ENCODE measurements around the gene KRT85. TPM values are rescaled to one million over a fixed set of nuclear protein-coding genes. Genes with fewer than 3 reads are reported as not detected.

The KRT85 gene
- total RNA-seq, 4 donors from 2014 or later: 0.15 to 101 (median 8.3) TPM; not detected in 1

DNA sequence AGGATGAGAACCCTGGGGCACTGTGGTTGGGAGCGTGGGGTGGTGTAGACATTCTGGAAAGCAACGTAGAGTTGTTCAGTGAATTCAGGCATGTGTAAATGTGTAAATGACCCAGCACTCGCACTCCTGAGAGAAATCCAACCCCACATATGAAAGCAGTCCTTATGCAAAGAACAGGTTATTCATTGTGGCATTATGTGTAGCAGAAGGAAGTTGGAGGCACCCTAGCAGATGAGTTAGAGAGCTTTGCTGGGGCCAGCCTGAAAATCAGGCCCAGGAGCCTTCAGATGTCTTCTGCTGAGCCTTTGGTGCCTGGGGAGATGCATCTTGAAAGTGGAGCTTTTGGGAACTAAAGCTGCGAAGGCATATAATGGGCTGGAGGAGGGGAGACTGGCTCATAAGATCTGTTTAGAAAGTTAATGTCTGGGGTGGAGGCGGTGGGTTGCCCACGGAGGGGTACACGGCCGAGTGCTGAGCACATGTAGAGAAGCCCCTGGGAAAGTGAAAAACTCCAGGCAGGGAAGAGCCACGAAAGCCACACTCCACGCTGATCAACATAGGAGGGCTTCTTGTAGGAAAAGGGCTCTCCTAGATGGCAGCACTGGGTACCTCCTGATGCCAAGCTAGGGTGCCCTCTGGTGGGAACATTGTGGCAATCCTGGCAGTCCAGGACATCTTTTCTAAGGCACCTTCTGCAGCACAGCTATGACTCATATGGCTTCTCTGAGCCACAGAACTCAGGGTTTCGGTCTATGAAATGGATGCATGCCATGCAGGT is 40.0 kb downstream of the KRT85 start:
- WGBS, 2 donors: 50 to 52% methylated on average over 11 of the region's 11 CpGs
- no peak for TF ChIP-seq POLR2A (IDR thresholded peaks at IDR 0.05)
- TF ChIP-seq, protein P1, sequence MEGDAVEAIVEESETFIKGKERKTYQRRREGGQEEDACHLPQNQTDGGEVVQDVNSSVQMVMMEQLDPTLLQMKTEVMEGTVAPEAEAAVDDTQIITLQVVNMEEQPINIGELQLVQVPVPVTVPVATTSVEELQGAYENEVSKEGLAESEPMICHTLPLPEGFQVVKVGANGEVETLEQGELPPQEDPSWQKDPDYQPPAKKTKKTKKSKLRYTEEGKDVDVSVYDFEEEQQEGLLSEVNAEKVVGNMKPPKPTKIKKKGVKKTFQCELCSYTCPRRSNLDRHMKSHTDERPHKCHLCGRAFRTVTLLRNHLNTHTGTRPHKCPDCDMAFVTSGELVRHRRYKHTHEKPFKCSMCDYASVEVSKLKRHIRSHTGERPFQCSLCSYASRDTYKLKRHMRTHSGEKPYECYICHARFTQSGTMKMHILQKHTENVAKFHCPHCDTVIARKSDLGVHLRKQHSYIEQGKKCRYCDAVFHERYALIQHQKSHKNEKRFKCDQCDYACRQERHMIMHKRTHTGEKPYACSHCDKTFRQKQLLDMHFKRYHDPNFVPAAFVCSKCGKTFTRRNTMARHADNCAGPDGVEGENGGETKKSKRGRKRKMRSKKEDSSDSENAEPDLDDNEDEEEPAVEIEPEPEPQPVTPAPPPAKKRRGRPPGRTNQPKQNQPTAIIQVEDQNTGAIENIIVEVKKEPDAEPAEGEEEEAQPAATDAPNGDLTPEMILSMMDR (IDR thresholded peaks at IDR 0.05): peak in 1 of 3 donors; percentile 55
- peak; percentile 82 to 94 for DNase-seq (ENCODE audit: low spot score in 2 of 2)
- intact Hi-C loops (cut with DNase I; ENCODE audit: low total_unique reads): loop anchor here (5.0 kb wide), 1 partner anchor 170 kb away; no protein-coding TSS in a partner anchor
- H3K4me3 ChIP-seq (ENCODE audit: low read depth, poor library complexity, severe bottlenecking): no peak overlapping the region

DNA sequence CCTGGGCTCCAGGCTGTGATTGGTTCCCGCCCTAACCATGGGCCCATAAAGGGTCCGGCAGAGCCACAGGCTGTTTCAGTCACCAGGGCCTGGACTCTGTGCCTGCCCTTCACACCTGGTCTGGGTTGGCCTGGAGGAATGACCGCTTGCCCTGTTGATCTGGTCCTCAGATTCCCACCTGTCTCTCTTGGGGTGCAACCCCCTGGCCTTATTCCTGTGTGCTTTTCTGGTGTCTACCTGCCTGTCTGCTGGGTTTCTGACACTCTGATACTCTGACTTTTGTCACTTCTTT is 43.2 kb downstream of the KRT85 start:
- DNase-seq (ENCODE audit: low spot score in 2 of 2): peak in 1 of 2 donors; percentile 40
- no peak overlapping the region for H3K4me3 ChIP-seq (ENCODE audit: low read depth, poor library complexity, severe bottlenecking)
- 83 to 92% methylated on average over 3 of the region's 3 CpGs for WGBS, 2 donors
- TF ChIP-seq, protein P1 (IDR thresholded peaks at IDR 0.05): no peak
- no peak for TF ChIP-seq POLR2A (IDR thresholded peaks at IDR 0.05)
- intact Hi-C loops (cut with DNase I; ENCODE audit: low total_unique reads): no loop called here

DNA sequence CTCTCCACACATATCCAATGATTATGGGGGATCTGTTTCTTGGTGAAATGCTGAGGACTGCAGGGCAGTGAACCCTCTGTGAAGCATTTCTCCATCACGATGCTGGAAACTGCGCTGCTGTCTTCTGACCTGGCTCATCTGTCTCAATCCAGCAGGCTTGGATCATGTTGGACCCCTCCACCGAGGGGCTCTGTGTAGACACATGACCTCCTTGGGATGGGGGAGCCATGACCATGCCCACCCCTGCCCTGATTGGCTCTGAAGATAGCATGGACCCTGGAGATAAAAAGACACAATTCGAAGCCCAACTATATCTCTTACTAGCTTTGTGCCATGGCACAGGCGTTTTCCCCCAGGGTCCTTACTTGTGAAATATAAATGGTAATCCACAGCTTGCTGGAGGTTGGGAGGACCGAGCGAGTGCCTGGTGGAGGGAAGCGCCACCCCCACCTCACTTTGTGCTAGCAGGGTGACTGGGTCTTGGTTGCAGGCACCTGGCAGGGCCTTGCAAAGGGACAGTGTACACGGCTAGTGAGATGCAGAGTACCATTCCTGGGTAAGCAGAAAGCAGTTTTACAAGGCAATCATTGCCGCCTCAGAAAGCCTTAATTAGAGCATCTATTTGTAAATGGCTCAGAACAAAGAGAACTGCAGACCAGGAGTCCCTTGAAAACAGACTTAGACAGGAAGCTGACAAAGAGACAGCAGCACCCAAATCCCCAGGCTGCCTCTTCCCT is 43.7 kb downstream of the KRT85 start:
- no peak for TF ChIP-seq POLR2A (IDR thresholded peaks at IDR 0.05)
- TF ChIP-seq, protein P1 (IDR thresholded peaks at IDR 0.05): no peak
- WGBS, 2 donors: 85 to 86% methylated on average over 10 of the region's 10 CpGs
- H3K4me3 ChIP-seq (ENCODE audit: low read depth, poor library complexity, severe bottlenecking): no peak overlapping the region
- intact Hi-C loops (cut with DNase I; ENCODE audit: low total_unique reads): no loop called here
- DNase-seq (ENCODE audit: low spot score in 2 of 2): peak in 1 of 2 donors; percentile 82

DNA sequence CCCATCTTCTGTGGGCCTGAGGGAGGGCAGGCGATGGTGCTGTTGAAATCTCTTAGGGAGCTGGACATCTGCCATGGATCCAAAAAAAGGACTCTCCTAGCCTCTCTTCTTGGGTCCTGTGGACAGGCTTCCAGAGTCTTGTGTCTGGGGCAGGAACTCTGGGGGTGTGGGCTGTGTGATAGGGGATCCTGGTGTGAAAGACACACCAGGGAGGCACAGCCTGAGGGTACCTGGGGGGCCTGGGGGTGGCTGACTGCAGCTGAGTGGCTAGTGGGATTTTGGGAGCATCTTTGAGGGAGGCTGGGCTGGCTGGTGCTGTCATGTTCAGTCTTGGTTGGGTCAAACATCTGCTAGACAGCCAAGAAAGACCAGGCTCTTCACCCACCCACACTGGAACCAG is 44.3 kb downstream of the KRT85 start:
- DNase-seq (ENCODE audit: low spot score in 2 of 2): peak in 1 of 2 donors; percentile 59
- no peak overlapping the region for H3K4me3 ChIP-seq (ENCODE audit: low read depth, poor library complexity, severe bottlenecking)
- 81 to 84% methylated on average over 1 of the region's 1 CpG for WGBS, 2 donors

DNA sequence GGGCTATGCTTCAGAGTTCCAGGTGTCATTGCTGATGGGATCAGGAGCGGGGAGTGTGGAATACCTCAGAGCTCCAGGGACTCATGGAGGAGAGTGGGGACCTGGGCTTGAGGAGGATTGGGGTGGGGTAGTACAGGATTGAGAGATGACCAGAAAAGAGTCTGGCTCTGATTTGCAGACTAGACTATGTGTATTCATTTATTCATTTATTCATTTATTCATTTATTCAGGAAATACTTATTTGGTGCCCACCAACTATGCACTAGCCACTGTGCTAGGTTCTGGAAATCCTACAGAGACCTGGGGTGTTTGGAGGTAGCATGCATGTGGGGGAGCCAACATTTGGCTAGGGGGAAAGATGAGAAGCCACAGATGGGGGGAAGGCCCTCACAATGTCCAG is 45.2 kb downstream of the KRT85 start:
- intact Hi-C loops (cut with DNase I; ENCODE audit: low total_unique reads): no loop called here
- TF ChIP-seq, protein P1 (IDR thresholded peaks at IDR 0.05): no peak
- TF ChIP-seq POLR2A (IDR thresholded peaks at IDR 0.05): no peak
- no peak overlapping the region for H3K4me3 ChIP-seq (ENCODE audit: low read depth, poor library complexity, severe bottlenecking)
- DNase-seq (ENCODE audit: low spot score in 2 of 2): no peak
- 91 to 95% methylated on average over 1 of the region's 1 CpG for WGBS, 2 donors

More for the DNA sequence above, 44.3 kb downstream of the KRT85 start:
- TF ChIP-seq, protein P1 (IDR thresholded peaks at IDR 0.05): no peak
- intact Hi-C loops (cut with DNase I; ENCODE audit: low total_unique reads): no loop called here
